HG02678 (cell line): ENCODE results near the gene TF.

Source experiments
- ATAC-seq: cut with Tn5 transposase; IDR thresholded peaks from one replicate; pipeline ENCODE4 v1.9.1; 2021; ENCODE audit warnings: mild to moderate bottlenecking, moderate library complexity; ENCODE audit not compliant: unreplicated experiment

The TF gene

GRCh38 chr3:133834621-133835417 lies 88.6 kb downstream of the TF start:
- no peak for ATAC-seq

GRCh38 chr3:133835418-133835743 lies 89.2 kb downstream of the TF start:
- no peak for ATAC-seq

GRCh38 chr3:133835961-133836360 lies 89.8 kb downstream of the TF start:
- ATAC-seq, result no peak

GRCh38 chr3:133836497-133837158 lies 90.4 kb downstream of the TF start:
- no peak for ATAC-seq

- no peak for ATAC-seq
Observed at GRCh38 chr3:133837487-133838295, 91.5 kb downstream of the TF start.

GRCh38 chr3:133838296-133838789 lies 92.2 kb downstream of the TF start:
- no peak for ATAC-seq

GRCh38 chr3:133838916-133839800 lies 93.0 kb downstream of the TF start:
- ATAC-seq, result no peak

- no peak for ATAC-seq
Observed at GRCh38 chr3:133840055-133840737, 94.0 kb downstream of the TF start.

GRCh38 chr3:133840767-133841166 lies 94.6 kb downstream of the TF start:
- ATAC-seq, result no peak

- ATAC-seq, result no peak
Observed at GRCh38 chr3:133841196-133841595, 95.0 kb downstream of the TF start.

- ATAC-seq, result no peak
Observed at GRCh38 chr3:133842158-133842557, 96.0 kb downstream of the TF start.

GRCh38 chr3:133843634-133844033 lies 97.4 kb downstream of the TF start:
- ATAC-seq, result no peak

- no peak for ATAC-seq
Observed at GRCh38 chr3:133845127-133845526, 98.9 kb downstream of the TF start.
